Thyroid gland (tissue), 4 donors: Measurements from ENCODE around the gene C2CD2.

Experiments
- POLR2A ChIP-seq, 2 donors: fragments of 450-650 bp; IDR thresholded peaks; one replicate each; pipeline ENCODE4 v1.6.1; 2017; ENCODE audit warnings: antibody characterized with exemption in 2 of 2, mild to moderate bottlenecking in 2 of 2, moderate library complexity in 1 of 2
- TF ChIP-seq, protein P1 (sequence below), 6 experiments: fragments of 200-600 bp in 3 of 6; fragments of 450-650 bp in 3 of 6; sonication (generic) in 3 of 6; IDR thresholded peaks; one replicate each; pipeline ENCODE4 v1.5.1; 2016 to 2019; ENCODE audit warnings: antibody characterized with exemption in 6 of 6, mild to moderate bottlenecking in 2 of 6, inconsistent platforms in 1 of 6, moderate library complexity in 1 of 6

DNA sequence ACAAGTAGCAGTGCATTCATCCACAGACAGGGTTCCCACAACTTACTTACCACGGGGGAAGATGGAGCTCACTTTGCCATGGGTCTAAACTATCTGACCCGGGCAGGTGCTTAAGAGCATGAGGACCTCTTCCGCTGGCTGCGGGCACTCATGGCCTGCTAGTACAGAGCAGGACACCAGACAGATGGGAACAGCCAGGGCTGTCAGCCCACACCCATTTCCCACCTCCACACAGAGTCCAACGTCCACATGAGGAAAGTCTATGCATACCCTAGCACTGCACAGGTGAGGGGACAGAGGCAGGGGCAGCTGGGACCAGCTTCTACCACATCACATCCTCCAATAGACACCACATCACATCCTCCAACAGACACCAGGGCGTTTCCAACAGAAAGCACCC lies 38.9 kb downstream of the C2CD2 start:
- TF ChIP-seq, protein P1, sequence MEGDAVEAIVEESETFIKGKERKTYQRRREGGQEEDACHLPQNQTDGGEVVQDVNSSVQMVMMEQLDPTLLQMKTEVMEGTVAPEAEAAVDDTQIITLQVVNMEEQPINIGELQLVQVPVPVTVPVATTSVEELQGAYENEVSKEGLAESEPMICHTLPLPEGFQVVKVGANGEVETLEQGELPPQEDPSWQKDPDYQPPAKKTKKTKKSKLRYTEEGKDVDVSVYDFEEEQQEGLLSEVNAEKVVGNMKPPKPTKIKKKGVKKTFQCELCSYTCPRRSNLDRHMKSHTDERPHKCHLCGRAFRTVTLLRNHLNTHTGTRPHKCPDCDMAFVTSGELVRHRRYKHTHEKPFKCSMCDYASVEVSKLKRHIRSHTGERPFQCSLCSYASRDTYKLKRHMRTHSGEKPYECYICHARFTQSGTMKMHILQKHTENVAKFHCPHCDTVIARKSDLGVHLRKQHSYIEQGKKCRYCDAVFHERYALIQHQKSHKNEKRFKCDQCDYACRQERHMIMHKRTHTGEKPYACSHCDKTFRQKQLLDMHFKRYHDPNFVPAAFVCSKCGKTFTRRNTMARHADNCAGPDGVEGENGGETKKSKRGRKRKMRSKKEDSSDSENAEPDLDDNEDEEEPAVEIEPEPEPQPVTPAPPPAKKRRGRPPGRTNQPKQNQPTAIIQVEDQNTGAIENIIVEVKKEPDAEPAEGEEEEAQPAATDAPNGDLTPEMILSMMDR (IDR thresholded peaks at IDR 0.05) = no peak
- no peak for TF ChIP-seq POLR2A (IDR thresholded peaks at IDR 0.05)
